OCI-LY3 (cell line): ENCODE data around the gene CALM1.

Experiments
- EZH2phosphoT487 ChIP-seq: fragments of 200-600 bp; shearing (Covaris generic); IDR thresholded peaks from 2 replicates; pipeline ENCODE4 v1.6.1; 2018; ENCODE audit warnings: antibody characterized with exemption, mixed run types, low read depth
- TF ChIP-seq, protein P1 (sequence below): fragments of 200-600, 300-600 bp; sonication (generic); IDR thresholded peaks from 2 replicates; pipeline ENCODE4 v1.5.1; 2014; ENCODE audit warnings: antibody characterized with exemption, low read length, low read depth

DNA sequence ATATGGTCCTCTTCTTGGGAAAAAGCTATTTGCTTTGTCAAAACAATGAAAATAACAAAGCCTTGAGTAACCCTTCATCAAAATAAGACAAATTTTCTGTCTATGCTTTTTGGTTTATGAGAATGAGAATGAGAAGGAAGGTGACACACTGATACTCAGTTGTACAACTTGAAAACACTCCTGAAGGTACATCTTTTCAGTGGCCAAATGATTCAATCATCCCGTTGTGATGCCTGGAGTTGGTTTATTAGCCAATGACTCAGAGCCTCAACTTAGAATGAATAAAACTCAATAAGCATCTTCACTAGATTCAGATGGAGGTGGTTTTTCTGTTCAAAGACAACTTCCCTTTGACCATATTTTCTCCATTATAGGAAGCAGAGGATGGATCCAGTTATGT lies 7.8 kb upstream of the CALM1 start:
- TF ChIP-seq, protein P1, sequence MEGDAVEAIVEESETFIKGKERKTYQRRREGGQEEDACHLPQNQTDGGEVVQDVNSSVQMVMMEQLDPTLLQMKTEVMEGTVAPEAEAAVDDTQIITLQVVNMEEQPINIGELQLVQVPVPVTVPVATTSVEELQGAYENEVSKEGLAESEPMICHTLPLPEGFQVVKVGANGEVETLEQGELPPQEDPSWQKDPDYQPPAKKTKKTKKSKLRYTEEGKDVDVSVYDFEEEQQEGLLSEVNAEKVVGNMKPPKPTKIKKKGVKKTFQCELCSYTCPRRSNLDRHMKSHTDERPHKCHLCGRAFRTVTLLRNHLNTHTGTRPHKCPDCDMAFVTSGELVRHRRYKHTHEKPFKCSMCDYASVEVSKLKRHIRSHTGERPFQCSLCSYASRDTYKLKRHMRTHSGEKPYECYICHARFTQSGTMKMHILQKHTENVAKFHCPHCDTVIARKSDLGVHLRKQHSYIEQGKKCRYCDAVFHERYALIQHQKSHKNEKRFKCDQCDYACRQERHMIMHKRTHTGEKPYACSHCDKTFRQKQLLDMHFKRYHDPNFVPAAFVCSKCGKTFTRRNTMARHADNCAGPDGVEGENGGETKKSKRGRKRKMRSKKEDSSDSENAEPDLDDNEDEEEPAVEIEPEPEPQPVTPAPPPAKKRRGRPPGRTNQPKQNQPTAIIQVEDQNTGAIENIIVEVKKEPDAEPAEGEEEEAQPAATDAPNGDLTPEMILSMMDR: no peak
- no peak for TF ChIP-seq EZH2phosphoT487
